Activated naive CD4-positive, alpha-beta T cell treated with anti-CD3 and anti-CD28 coated beads, Interleukin-2, amount 50 U/mL, for 16 hours (primary cell): ENCODE data around the gene NPTXR.
"Not testable (repeated sequence)": the region's sequence is repeated elsewhere in the genome, so short reads cannot be mapped to it uniquely, and the experiment has no call there.

ENCODE experiments used
- DNase-seq: peaks from one replicate; pipeline ENCODE4 v3.0.0-alpha.2; 2020

Gene NPTXR

DNA sequence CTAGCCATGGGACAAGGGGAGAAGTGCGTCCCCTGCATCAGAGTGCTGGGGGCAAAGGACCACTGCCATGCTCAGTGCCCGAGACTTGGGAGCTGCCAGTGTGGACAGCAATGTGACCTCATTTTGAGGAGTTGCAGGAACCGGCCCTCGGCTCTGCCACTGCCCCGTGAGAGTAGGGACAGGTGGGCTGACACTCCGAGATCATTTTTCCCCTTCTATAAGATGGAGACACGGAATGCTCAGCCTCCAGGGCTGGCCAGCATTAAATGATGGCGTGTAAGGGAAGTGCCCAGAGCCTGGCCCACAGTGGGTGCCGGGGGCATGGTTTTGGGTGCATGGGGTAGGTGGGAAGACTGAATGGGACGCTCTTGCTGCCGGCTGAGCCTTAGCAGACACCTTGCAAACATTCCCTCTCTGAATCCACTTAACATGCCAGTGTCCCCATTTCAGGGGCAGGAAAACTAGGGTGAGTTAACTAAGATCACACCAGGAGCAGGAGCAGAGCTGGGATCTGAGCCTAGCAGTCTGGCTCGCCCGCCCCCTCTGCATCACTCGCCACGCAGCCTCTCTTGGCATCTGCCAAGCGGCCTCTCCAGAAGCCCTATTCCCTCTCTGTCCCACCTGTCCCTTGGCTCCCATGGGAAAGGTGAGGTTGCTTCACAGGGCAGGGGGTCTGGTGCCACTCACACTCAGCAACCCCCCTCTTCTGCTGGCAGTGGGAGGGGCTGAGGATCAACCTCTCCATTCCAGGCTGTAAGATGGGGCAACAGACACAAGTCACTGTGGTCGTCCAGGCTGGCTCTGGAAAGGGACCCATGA, 13.6 kb downstream of the NPTXR start:
- no peak for DNase-seq

DNA sequence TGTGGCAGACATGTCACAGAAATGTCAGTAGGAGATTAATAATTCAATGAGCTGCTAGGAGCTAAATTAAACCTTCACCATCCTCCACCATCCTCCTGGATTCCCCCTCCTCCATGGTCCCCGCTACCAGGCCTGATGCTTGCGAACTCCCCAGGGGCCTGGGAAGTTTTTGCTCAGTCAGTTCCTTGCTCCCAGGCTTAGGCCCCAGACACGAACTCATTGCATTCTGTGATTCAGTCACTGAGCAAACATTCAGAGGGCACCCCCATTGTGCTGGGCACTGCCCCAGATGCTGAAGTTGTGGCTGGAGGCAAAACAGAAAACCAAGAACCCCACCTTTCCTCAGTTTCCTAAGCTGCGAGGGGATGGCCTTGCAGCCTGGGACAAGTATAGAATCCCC, 14.3 kb downstream of the NPTXR start:
- DNase-seq: no peak

DNA sequence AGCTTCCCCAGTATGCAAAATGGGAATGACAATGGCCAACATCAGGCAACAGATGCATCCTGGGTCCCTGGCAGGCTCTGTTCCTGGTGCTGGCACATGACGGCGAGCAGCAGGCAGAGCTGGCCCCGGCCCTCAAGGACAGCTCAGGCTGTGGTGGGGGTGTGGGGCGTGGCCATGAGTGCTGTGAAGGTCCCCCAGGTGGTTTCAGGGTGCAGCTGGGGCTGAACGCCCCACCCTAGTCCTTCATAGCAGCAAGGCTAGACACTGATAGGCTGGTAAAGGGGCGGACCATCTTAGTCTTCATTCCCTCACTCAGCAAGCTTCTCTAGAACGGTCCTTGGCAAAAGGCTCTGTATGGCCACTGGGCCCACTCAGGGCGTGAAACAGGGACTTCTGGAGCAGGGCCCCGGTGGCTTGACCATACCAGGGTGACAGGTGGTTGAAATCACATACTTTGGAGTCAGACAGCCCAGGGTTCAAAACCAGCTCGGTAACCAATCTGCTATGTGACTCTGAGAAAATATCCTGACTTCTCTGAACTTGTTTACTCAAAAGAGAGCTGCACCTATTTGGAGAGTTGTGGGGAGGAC, 15.1 kb downstream of the NPTXR start:
- DNase-seq: no peak

DNA sequence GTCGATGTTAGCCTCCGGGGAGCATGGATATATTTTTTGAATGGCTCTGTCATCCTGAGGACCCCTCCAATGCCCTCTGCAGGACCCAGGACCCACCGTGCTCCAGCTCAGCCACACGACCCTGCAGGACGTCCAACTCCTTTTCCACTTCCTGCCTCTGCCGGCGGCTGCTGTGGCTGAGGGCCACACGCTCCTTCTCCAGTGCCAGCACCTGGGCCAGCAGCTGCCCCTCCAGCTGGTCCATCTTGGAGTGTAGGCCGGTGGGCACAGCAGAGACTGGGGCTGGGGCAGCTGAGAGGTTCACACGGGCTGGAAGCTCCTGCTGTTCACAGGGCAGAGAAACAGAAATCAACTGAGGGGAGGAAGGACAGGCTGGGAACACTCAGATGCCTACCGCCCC, 15.6 kb downstream of the NPTXR start:
- no peak for DNase-seq

DNA sequence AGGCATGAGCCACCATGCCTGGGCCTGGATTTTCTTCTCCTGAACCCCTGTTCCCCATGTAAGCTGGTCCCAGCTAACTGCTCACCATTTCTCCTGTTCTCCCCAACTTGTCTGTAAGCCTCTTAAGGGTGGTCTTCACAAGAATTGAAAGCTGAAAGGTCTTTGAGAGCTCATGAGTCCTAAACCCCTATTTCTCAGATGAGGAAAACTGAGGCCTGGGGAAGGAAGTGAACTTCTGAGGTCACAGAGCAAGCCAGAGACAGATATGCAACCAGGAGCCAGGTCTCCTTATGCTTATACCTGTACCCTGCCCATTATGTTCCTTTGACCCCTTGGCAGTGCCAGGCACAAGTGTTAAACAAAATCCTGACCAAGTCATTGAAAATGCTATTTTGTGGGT, 16.3 kb downstream of the NPTXR start:
- no peak for DNase-seq

DNA sequence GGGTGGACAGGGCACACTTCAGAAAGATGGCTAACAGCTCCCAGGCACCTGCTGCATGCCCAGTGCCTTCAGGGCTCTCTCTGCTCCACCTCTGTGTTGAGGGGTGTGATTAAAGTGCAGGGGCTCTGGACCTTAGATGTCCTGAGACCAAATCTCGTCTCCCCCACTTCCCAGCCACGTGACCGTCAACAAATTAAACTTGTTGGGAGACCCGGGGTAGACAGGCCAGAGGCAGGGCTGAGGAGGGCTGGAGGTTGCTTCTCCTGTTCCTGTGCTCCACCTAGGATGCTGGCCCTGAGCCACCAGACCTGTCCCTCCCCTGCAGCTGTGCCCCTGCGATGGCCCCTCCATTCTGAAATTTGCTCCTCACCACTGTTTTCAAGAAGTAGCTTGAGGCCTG, 17.0 kb downstream of the NPTXR start:
- no peak for DNase-seq

DNA sequence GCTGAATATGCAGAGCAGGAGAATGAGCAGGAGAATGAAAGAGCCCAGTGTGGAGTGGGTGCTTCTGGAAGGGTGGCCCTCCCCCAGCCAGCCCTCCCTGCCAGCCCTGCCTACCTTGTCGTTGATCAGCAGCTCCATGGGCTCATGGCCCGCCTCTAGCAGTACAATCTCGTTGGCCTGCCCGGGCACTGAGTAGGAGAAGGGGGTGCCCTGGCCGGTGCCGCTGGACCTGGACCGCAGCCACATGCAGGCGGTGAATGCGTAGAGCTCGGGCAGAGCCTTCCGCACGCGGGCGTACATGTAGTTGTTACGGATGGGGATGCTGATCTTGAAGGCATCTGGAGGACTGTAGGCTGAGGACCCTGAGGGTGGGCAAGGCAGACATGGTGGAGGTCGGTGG, 17.4 kb downstream of the NPTXR start:
- no peak for DNase-seq

DNA sequence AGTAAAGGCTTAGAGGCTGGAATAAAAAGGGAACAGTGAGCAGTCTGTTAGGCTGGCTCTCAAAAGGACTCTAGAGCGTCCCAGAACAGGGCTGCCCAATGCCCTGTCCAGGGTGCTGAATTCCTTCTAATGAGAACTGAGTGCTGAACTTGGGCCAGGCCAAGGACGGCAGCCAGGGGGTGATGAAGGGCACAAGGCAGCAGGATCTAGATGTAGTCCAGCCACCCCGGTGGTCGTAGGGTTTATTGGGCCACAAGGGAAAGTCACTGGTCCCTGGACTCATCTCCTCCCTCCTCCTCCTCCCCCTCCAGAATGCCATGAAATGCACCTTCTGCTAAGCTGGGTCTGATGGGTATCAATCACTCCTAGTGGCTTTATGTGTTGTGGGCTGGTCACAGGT, 19.2 kb downstream of the NPTXR start:
- DNase-seq: peak; percentile 28

DNA sequence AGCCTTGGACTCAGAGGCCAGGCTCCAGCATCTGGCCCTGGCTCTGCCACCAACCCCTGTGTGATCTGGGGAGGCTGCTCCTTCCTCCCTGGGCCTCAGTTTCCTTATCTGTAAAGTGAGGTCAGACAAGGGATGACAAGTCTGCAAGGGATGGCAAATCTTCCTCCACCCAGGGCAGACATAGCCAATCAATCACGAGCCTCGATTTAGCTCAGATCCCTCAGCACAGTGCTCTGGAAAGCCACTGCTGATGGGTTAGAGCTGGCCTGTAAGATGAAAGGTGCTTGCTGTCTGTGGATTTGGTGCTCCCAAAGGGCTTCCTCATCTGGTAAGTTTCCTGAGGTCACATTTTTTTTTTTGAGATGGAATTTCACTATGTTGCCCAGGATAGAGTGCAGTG, 20.2 kb downstream of the NPTXR start:
- no peak for DNase-seq

DNA sequence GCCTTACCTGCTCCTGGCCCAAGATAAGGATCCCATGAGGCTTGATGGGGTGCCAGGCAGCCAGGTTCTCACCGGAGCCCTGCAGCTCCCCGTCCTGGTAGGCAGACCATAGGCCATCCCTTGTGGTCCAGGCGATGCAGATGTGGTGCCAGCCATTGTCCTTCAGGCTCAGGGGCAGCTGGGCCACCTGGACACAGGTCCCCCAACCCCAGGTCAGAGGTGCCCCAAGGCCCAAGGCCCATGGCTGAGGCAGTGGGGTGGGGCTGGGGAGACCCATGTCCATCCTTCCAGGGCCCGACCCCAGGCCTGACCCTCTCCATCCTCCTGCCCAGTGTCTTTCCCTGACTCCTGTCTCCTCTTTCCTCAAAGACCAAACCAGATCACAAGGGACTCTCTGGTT, 20.8 kb downstream of the NPTXR start:
- DNase-seq: no peak

DNA sequence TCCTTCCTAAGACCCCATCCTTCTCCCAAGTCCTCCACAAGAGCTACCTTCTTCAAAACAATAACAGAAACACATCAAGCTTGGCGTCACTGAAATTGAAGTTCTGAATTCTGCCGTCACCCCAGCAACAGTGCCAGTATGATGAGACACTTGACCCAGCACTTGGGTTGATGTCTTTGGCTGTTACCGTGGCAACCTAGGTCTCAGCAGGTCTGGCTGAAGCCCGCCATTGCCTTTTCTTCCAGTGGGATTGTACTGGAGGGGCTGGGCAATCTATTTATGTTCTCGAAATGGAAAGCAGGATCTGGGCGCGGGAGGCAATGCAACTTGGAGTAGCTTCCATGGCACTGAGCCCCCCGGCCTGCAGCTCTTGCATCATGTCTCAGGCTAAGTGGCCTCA, 23.8 kb downstream of the NPTXR start:
- DNase-seq: no peak

DNA sequence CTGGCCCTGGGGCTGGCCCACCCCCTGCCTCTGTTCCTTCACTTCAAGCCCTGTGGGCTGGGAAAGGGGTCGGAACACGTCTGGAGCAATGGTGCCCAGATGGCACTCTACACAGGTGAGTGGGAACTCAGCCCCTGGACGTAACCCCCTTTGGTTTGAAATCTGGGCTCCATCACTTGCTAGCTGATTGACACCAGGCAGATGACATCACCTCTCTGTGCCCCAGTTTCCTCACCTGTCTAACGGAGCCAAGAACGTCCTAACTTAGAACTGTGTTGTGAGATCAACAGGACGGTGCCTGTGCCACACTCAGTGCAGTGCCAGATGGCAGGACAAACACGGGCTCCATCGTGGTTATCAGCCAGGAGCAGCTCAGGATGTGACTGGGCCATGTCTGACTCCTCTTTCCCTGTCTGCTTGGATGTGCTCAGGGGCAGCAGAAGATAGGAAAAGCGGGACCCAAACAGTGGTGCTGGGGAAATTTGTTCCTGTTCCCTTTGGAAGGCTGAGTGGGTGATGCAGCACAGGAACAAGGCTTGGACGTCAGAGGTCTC, 24.4 kb downstream of the NPTXR start:
- no peak for DNase-seq

DNA sequence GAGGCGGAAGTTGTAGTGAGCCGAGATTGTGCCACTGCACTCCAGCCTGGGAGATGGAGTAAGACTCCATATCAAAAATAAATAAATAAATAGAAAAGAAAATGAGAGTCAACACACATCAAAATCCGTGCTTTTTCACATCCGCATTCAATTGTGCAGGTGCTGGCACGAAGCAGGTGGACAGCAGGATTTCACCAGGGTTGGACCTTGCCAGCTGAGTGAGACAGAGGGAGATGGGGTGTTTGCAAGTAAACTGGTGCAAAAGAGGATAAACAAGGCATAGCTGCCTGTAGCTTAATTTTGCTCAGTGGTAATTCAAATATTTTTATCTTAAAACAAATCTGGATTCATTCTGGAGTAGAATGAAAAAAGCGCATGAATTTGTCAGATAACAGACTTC, 26.6 kb downstream of the NPTXR start:
- no peak for DNase-seq

DNA sequence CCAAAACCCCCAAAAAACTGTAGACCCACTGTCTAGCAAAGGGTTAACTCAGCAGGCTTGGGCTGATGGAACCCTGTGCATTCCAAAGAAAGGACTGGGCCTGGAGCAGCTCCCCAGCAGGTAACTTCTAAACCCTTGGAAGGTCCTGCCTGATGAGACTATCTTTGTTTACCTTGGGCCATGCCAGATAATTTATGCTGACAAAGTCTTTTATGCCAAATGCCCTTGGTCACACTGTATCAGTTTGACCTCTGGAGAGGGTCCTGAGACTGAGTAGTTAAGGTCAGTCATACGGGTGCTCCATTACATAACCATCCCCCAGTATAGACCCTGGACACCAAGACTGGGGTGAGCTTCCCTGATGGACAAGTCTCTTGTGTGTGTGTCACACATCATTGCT, 28.0 kb downstream of the NPTXR start:
- DNase-seq: no peak

DNA sequence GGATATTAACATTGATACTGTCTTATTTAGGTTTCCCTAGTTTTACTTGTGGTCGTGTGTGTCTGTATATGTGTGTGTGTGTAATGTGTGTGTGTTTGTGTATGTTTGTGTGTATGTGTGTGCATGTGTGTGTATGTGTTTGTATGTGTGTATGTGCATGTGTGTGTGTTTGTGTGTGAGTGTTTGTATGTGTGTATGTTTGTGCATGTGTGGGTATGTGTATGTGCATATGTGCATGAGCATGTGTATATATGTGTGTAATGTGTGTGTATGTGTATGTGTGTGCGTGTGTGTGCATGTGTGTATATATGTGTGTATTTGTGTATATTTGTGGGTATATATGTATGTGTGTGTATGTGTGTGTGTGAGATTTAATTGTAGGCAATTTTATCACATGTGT, 32.6 kb downstream of the NPTXR start:
- no peak for DNase-seq

DNA sequence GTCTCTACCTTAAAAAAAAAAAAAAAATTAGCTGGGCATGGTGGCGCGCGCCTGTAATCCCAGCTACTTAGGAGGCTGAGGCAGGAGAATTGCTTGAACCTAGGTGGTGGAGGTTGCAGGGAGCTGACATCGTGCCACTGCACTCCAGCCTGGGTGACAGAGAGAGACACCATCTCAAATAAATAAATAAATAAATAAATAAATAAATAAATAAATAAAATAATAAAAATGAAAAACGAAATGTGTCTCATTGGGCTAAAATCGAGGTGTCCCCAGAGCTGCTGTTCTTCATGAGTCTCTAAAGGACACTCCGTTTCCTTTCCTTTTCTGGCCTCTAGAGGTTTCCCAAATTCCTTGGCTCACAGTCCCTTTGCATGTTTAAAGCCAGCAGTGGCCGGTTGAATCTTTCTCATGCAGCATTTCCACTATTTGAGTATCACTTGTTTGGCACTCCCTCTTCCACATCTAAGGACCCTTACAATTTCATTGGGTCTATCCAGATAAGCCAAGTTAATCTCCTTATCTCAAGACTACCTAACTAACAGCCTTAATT, 38.7 kb downstream of the NPTXR start:
- DNase-seq: not testable (repeated sequence)

DNA sequence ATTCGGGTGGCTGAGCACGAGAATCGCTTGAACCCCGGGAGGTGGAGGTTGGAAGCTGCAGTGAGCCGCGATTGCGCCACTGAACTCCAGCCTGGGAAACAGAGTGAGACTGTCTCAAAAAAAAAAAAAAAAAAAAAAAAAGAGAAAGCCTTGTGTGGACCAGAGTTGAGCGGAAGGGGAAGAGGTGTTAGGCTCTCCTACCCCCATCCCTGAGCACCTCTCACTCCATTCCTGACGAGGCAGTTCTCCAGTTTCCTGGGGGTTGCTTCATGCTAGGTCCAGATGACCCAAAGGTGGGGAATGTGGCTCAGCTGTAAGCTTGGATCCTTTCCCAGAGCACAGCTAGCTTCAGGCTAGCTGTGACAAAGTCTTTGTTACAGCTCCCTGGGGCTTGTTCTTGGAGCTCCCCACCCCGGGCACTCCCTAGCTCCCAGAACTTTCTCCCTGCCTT, 41.1 kb downstream of the NPTXR start:
- no peak for DNase-seq

DNA sequence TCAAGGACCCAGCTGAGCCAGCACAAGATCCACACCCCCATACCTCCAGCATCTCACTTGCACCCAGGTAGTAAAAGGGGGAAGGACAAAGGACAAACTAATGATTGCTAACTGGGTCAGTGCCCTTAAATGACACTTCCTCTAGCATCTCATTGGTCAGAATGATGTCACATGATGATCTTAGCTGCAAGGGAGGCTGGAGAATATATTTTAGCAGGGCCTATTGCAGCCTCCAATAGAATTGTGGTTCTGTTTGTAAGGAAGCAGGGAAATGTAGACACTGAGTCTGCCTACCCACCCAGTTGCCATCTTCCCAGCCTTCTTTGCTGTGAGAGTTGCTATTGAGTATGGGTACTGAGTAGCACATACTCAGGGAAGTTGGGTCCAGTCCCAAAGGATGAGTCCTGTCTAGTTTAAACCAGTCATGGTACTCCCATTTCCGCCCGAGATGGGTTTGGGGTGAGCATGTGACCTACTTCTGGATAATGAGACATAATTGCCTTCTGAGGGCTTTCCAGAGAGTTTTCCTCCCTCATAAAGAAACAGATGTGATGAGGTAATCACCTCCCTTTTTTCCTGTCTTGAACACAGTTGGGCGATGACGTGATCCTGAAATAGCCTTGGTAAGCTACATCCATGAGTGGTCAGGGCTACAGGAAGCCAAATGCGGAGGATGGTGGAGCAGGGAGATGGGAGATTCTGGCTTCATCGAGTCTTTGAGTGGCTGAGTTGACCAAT, 44.4 kb downstream of the NPTXR start:
- no peak for DNase-seq

DNA sequence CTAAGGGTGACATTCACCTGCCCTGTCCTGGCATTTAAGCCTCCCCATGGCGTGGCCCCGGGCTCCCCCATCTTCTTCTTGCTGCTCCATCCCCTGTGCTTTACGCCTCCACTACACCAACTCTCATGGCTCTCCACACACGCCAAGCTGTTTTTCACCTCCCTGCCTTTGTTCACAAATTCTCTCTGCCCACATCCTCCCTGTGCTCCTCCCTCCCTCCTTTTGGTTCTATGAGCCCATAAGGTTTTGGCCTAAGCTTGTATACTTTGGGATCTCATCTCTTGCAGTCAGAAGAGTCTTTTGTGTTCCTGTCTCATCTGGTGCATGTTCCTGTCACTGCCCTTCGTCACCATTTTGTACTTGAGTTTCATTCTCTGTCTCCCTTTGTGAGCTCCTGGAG, 45.3 kb downstream of the NPTXR start:
- no peak for DNase-seq

DNA sequence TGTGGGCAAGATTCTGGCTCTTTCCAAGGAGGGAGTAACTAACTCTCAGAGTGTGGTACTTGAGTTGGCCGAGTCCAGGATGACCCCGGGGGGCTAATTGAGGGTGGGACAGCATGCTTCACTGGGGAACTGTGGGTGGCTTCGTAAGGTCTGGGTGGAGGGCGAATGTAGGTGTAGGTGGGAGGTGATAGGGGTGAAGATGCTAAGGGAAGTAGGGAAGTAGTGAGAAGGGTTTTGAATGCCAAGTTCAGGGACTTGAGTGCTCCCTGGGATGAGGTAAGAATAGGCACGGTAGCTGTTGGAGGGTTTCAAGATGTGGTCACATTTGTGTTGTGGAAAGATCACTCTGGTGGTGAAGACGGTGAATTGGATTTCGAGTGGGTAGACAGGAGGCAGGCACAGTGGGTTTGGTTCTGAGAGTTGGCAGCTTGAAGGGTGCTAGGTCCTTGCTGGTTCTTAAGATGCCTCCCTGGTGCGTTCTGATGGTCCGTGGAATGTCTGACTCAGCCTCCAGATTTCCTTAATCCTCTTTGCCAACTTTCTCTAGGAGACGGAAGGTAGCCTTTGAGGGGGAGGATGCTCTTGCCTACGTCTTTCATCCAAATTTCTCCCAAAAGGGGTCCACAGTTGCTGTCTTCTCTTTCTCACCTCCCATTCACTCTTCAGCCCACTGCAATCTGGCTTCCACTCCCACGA, 47.4 kb downstream of the NPTXR start:
- no peak for DNase-seq

DNA sequence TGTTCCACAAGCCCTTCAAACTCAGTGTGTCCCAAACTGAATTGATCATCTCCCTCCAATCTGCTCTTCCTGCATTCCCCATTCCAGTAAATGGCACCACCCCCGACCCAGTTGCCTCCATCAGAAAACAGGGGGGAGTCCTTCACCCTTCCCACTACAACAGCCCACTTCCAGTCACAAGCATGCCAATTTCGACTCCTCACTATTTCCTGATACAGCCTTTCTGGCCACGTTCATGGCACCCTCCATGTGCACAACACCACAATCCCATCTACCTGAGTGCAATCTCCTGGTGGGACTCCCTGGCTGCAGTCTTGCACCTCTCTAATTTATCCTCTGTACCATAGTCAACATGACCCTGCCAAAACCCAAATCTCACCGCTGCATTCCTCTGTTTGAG, 48.3 kb downstream of the NPTXR start:
- DNase-seq: no peak

DNA sequence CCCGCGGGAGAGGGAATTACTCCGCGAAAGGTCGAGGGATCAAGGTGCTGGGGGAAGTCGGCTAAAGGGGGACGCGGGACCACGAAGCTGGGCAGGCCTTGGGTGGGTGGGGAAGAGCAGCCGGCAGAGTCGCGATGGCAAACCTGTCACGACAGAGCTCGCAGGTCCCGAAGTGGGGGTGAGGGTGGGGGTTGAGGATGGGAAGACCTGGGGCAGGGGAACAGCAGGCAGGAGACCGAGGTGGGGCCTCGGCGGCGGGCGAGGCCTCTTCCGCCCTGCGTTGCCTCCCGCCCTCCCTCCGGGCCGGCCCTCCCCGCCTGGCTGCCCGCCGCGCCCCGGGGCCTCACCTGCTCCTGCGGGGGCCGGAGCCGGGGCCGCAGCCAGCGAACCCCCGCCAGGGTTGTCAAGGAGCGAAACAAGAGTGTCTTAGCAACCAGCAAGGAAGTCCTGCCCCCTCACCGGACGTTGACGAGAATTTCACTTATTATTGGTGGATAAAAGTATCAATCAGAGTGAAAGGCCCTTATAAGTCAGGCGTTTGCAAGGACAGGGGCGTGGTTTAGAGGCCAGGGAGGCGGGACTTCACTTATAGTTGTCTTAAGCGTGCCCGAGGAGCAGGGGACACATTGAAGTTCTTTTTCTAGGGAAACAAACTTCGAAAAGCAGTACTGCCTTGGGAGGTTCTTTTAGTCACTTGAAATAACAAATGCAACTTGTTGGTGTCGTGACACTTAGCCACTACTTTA, 49.9 kb downstream of the NPTXR start, which contains the start of gene DNAL4:
TSS of gene DNAL4 (minus strand) at position 423 of the 746 bp plus-strand sequence. CDS start 11,412 bp downstream, outside the sequence.
- DNase-seq: peak; percentile 91
